DND-41 (cell line): ENCODE data around the gene PLD2.

Source experiments
- ATAC-seq: fragments of 200-7000 bp; cut with Tn5 transposase; 3 replicates; pipeline ENCODE4 v1.9.1; 2021; ENCODE audit warnings: low read depth; ENCODE audit not compliant: insufficient read depth
- DNase-seq: peaks from one replicate; pipeline ENCODE4 v3.0.0-alpha.2; 2020
- H2AFZ ChIP-seq: 2 replicates; pipeline ENCODE4 v1.6.0; 2012; ENCODE audit warnings: low read depth, low read length
- H3K27ac ChIP-seq: 2 replicates; pipeline ENCODE4 v1.5.1; 2012; ENCODE audit warnings: low read length, inconsistent platforms
- H3K27me3 ChIP-seq: fragments of 200-600 bp; sonication (generic); 2 replicates; pipeline ENCODE4 v1.6.0; 2012; ENCODE audit warnings: low read length, mild to moderate bottlenecking, inconsistent platforms; ENCODE audit not compliant: insufficient read depth, poor library complexity
- H3K36me3 ChIP-seq: 2 replicates; pipeline ENCODE4 v1.5.1; 2012; ENCODE audit warnings: low read length, inconsistent platforms; ENCODE audit not compliant: insufficient read depth
- H3K4me1 ChIP-seq: 2 replicates; pipeline ENCODE4 v1.5.1; 2012; ENCODE audit warnings: mild to moderate bottlenecking, low read length; ENCODE audit not compliant: insufficient read depth
- H3K4me2 ChIP-seq: 2 replicates; pipeline ENCODE4 v1.6.0; 2012; ENCODE audit warnings: mild to moderate bottlenecking, moderate library complexity, low read length, inconsistent platforms; ENCODE audit not compliant: insufficient read depth
- H3K4me3 ChIP-seq, 2 experiments: fragments of 200-600 bp in 1 of 2; shearing (Covaris generic) in 1 of 2; 2 replicates each; pipeline ENCODE4 v1.5.1; 2012 to 2016; ENCODE audit warnings: inconsistent platforms in 2 of 2, low read length in 2 of 2, mild to moderate bottlenecking in 2 of 2, low read depth in 1 of 2, moderate library complexity in 1 of 2
- H3K79me2 ChIP-seq: 2 replicates; pipeline ENCODE4 v1.6.0; 2012; ENCODE audit warnings: low read length, inconsistent platforms; ENCODE audit not compliant: insufficient read depth
- H3K9ac ChIP-seq: 2 replicates; pipeline ENCODE4 v1.6.0; 2012; ENCODE audit warnings: low read depth, mild to moderate bottlenecking, inconsistent platforms, low read length, moderate library complexity
- H3K9me3 ChIP-seq: 2 replicates; pipeline ENCODE4 v1.5.1; 2012; ENCODE audit warnings: low read length, moderate library complexity, mild to moderate bottlenecking, inconsistent platforms; ENCODE audit not compliant: insufficient read depth, severe bottlenecking
- H4K20me1 ChIP-seq: 2 replicates; pipeline ENCODE4 v1.6.0; 2012; ENCODE audit warnings: low read length; ENCODE audit not compliant: insufficient read depth
- EZH2 ChIP-seq: IDR thresholded peaks from 3 replicates; pipeline ENCODE4 v1.6.1; 2012; ENCODE audit warnings: borderline replicate concordance, low read depth, mild to moderate bottlenecking, moderate library complexity, low read length, inconsistent platforms; ENCODE audit not compliant: severe bottlenecking
- TF ChIP-seq, protein P1 (sequence below): IDR thresholded peaks from 2 replicates; pipeline ENCODE4 v1.5.1; 2012; ENCODE audit warnings: borderline replicate concordance, low read length, moderate library complexity, mild to moderate bottlenecking; ENCODE audit not compliant: poor library complexity, severe bottlenecking; ENCODE audit errors: extremely low read depth

Gene PLD2

DNA sequence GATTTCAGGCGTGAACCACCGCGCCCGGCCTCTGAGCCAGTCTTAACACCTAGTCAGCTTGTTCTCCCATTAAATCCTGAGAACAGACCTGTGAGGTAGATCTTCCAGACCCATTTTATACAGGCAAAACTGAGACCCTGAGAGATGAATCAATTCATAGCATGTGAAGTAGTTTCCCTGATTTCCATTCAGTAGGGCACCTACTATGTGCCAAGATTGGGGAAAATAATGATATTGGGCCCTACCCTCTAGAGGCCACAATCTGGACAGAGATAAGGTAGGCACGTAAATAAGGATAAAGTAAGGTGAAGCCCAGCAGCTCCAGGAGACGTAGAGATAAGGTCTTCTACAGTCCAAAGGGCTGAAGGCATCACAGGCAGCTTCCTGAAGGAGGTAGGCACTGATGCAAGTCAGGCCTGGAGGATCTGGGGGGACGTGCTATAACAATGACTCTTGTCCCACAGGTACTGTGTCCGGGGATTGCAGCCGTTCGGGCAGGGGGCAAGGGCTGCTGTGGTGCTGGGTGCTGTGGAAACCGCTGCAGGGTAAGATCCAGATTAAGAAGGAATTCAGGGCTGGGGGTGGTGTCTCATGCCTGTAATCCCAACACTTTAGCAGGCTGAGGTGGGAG is 26.5 kb upstream of the PLD2 start:
- ATAC-seq (no peak), DNase-seq (no peak)
- no peak overlapping the region for H3K4me3 ChIP-seq
- H3K79me2 ChIP-seq, result no peaks in the 10 kb centered on the region
- H3K9ac ChIP-seq, result no peak overlapping the region
- peaks cover 6% of the 10 kb centered on the region for H3K27me3 ChIP-seq
- H3K9me3 ChIP-seq, result no peaks in the 10 kb centered on the region
- no peaks in the 10 kb centered on the region for H3K4me1 ChIP-seq
- H3K4me2 ChIP-seq, result no peak overlapping the region
- no peak overlapping the region for H2AFZ ChIP-seq
- TF ChIP-seq EZH2, result no peak
- TF ChIP-seq, protein P1, sequence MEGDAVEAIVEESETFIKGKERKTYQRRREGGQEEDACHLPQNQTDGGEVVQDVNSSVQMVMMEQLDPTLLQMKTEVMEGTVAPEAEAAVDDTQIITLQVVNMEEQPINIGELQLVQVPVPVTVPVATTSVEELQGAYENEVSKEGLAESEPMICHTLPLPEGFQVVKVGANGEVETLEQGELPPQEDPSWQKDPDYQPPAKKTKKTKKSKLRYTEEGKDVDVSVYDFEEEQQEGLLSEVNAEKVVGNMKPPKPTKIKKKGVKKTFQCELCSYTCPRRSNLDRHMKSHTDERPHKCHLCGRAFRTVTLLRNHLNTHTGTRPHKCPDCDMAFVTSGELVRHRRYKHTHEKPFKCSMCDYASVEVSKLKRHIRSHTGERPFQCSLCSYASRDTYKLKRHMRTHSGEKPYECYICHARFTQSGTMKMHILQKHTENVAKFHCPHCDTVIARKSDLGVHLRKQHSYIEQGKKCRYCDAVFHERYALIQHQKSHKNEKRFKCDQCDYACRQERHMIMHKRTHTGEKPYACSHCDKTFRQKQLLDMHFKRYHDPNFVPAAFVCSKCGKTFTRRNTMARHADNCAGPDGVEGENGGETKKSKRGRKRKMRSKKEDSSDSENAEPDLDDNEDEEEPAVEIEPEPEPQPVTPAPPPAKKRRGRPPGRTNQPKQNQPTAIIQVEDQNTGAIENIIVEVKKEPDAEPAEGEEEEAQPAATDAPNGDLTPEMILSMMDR, result no peak
- H4K20me1 ChIP-seq, result no peaks in the 10 kb centered on the region
- H3K27ac ChIP-seq, result no peak overlapping the region
- no peaks in the 10 kb centered on the region for H3K36me3 ChIP-seq

DNA sequence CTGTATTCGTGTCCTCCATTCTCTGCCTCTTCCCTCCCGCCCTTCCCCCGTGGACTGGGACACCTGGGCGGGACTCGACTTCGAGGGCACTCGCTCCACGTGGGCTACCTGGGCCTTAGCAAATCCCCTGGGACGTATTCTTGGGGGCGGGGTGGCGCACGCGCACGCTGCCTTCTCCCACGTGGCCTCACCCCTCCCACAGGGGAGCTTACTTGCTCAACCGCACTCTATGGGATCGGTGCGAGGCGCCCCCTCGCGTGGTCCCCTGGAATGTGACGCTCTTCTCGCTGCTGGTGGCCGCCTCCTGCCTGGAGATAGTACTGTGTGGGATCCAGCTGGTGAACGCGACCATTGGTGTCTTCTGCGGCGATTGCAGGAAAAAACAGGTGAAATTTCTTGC is 24.3 kb upstream of the PLD2 start:
- H3K4me1 ChIP-seq, result no peaks in the 10 kb centered on the region
- H3K9me3 ChIP-seq, result no peaks in the 10 kb centered on the region
- ATAC-seq (no peak), DNase-seq (no peak)
- peaks cover 6% of the 10 kb centered on the region for H3K27me3 ChIP-seq
- no peak for TF ChIP-seq EZH2
- TF ChIP-seq, protein P1, result no peak
- H3K4me3 ChIP-seq, result no peak overlapping the region
- no peaks in the 10 kb centered on the region for H3K79me2 ChIP-seq
- H3K36me3 ChIP-seq, result no peaks in the 10 kb centered on the region
- no peak overlapping the region for H2AFZ ChIP-seq
- H4K20me1 ChIP-seq, result no peaks in the 10 kb centered on the region
- no peak overlapping the region for H3K9ac ChIP-seq
- H3K4me2 ChIP-seq, result no peak overlapping the region
- no peak overlapping the region for H3K27ac ChIP-seq

DNA sequence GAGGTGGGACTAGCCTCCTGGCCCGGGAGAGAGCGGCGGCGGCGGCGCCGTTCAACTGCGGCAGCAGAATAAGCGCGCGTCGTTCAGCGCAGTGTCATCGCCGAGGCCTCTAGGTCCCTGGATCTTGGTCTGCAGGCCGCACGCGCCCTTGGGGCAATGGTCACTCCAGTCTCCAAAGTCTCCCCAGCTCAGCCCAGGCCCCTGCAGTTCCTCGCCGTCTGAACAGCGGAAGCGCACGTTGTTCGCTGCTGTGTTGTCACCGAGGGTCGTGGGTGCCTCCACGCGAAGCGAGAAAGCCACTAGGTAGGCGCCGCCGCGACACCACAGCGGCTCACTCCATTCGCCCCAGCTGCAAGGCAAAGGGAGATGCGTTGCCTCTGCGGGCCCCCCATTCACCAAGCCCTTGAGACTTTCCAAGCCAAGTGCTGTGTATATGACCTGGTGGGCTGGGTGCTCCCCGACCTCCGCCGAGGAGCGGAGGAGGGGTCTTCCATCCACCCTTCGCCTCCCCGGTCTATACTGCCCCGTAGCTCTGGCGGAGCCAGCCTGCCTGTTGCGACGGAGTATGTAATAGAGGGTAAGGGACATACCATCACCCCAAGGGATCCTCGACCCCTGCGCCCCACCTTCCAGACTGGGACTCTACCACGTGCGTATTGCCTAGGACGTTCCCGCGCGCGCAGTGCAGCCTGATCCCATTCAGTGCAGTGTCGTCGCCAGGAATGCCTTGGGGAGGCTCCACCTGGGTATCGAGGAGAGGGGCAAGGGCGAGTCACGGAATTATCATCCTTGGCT is 21.4 kb upstream of the PLD2 start:
- Histone ChIP-seq H3K9ac (no peak overlapping the region), H2AFZ (no peak overlapping the region), H3K4me3 (no peak overlapping the region), H3K4me1 (peaks cover 16% of the 10 kb centered on the region), H3K9me3 (no peaks in the 10 kb centered on the region), H3K27me3 (peaks cover under 1% of the 10 kb centered on the region), H4K20me1 (no peaks in the 10 kb centered on the region), H3K36me3 (no peaks in the 10 kb centered on the region), H3K27ac (no peak overlapping the region), H3K79me2 (peaks cover 2% of the 10 kb centered on the region; the same call in 1 of the 2 replicates), H3K4me2 (no peak overlapping the region)
- DNase-seq (no peak), ATAC-seq (no peak)
- no peak for TF ChIP-seq EZH2
- TF ChIP-seq, protein P1, result no peak
